ENCODE measurements around the gene P2RX7.
"Not testable (repeated sequence)": the region's sequence is repeated elsewhere in the genome, so short reads cannot be mapped to it uniquely, and the experiment has no call there.

DNA sequence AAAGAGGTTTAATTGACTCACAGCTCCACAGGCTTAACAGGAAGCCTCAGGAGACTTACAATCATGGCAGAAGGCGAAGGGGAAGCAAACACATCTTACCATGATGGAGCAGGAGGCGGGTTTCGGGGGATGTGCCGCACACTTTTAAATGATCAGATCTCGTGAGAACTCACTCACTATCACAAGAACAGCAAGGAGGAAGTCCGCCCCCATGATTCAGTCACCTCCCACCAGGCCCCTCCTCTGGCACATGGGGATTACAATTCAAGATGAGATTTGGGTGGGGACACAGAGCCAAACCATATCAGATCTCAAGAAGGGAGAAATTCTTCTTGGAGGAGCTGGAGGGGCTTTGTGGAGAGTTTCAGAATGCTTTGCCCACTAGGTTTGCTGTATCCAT, 32.2 kb downstream of the P2RX7 start:
- TF ChIP-seq, protein P1, sequence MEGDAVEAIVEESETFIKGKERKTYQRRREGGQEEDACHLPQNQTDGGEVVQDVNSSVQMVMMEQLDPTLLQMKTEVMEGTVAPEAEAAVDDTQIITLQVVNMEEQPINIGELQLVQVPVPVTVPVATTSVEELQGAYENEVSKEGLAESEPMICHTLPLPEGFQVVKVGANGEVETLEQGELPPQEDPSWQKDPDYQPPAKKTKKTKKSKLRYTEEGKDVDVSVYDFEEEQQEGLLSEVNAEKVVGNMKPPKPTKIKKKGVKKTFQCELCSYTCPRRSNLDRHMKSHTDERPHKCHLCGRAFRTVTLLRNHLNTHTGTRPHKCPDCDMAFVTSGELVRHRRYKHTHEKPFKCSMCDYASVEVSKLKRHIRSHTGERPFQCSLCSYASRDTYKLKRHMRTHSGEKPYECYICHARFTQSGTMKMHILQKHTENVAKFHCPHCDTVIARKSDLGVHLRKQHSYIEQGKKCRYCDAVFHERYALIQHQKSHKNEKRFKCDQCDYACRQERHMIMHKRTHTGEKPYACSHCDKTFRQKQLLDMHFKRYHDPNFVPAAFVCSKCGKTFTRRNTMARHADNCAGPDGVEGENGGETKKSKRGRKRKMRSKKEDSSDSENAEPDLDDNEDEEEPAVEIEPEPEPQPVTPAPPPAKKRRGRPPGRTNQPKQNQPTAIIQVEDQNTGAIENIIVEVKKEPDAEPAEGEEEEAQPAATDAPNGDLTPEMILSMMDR (conservative IDR thresholded peaks at IDR 0.05; ENCODE audit: low read depth, low read length): not testable (repeated sequence)
- not testable (repeated sequence) for TF ChIP-seq EZH2 (IDR thresholded peaks at IDR 0.05; ENCODE audit: low read length, unreplicated experiment); EZH2phosphoT487 (IDR thresholded peaks at IDR 0.05; ENCODE audit: borderline replicate concordance, low read length)

Measured in PC-3 (cell line).